ENCODE measurements around the gene CRP. TPM values are rescaled to one million over a fixed set of nuclear protein-coding genes. Genes with fewer than 3 reads are reported as not detected.
"Not testable (repeated sequence)": the region's sequence is repeated elsewhere in the genome, so short reads cannot be mapped to it uniquely, and the experiment has no call there.

The CRP gene
- total RNA-seq, 1 donor from 2014 or later = not detected

DNA sequence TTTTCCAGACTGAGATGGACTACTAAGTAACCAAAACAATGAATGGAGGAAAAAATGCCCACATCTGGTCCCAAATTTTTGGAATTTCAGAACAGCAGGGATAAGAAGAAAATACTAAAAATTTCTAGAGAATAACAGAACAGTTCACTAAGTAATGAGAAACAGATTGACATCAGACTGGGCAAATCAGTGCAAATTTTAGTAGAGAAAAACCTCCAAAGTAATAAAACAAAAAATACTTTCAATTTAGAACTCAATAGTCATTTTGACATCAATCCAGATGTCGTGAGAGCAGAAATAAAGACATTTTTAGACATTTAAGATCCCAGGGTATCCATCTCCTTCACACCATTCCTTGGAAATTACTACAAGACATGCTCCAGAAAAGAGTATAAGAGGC, 39.3 kb downstream of the CRP start:
- H3K4me1 ChIP-seq = no peaks in the 10 kb centered on the region

DNA sequence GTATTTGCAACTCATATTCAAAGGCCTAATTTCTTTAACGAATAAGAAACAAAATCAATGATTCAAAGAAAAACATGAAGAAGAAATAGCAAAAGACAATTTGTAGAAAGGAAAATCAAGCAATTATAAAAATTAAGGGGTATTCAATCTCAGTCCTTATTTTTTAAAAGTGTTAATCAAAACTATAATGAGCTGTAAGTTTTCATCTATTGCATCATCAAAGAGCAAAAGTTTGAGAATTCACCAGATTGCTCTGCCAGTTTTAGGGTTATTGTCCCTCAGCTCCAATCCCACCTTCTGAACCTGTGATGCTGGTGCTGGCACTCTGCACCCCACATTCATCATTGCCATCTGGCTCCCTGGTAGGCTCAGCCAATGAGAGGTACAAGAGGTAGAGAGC, 42.0 kb downstream of the CRP start:
- H3K4me3 ChIP-seq; H3K27me3 ChIP-seq (ENCODE audit: low read depth); intact Hi-C loops (cut with DNase I); ATAC-seq; H3K4me1 ChIP-seq; H3K27ac ChIP-seq; H3K36me3 ChIP-seq; DNase-seq; H3K9me3 ChIP-seq: not testable (repeated sequence)

More for the DNA sequence above, 39.3 kb downstream of the CRP start:
- Histone ChIP-seq H3K27me3 (ENCODE audit: low read depth) (no peaks in the 10 kb centered on the region), H3K4me3 (no peak overlapping the region), H3K36me3 (no peaks in the 10 kb centered on the region), H3K27ac (no peak overlapping the region), H3K9me3 (no peaks in the 10 kb centered on the region)
- intact Hi-C loops (cut with DNase I) = no loop called here
- DNase-seq (no peak), ATAC-seq (no peak)
- TF ChIP-seq, protein P1, sequence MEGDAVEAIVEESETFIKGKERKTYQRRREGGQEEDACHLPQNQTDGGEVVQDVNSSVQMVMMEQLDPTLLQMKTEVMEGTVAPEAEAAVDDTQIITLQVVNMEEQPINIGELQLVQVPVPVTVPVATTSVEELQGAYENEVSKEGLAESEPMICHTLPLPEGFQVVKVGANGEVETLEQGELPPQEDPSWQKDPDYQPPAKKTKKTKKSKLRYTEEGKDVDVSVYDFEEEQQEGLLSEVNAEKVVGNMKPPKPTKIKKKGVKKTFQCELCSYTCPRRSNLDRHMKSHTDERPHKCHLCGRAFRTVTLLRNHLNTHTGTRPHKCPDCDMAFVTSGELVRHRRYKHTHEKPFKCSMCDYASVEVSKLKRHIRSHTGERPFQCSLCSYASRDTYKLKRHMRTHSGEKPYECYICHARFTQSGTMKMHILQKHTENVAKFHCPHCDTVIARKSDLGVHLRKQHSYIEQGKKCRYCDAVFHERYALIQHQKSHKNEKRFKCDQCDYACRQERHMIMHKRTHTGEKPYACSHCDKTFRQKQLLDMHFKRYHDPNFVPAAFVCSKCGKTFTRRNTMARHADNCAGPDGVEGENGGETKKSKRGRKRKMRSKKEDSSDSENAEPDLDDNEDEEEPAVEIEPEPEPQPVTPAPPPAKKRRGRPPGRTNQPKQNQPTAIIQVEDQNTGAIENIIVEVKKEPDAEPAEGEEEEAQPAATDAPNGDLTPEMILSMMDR (IDR thresholded peaks at IDR 0.05) = no peak

DNA sequence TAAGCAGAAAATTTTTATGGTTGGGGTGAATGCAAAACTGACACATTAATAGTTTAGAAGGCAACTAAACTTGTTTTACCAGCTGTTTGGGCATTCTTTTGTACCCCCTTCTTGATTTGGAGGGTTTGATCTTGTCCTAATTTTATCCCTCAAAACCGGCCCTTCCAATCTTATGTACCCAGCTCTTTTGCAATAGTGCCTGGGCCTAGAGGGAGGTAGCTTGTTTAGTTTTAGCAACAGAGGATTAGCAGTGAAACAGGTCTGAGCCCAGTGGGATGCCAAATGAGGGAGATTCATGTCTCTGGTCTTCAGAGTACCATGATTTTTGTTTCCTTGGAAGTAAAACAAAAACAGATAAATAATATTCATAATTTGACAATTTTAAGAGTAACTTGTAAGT, 45.1 kb downstream of the CRP start:
- Histone ChIP-seq H3K4me1 (no peaks in the 10 kb centered on the region), H3K4me3 (no peak overlapping the region), H3K36me3 (no peaks in the 10 kb centered on the region), H3K27me3 (ENCODE audit: low read depth) (no peaks in the 10 kb centered on the region), H3K27ac (no peak overlapping the region), H3K9me3 (no peaks in the 10 kb centered on the region)
- ATAC-seq = no peak
- intact Hi-C loops (cut with DNase I) = no loop called here
- TF ChIP-seq, protein P1 (IDR thresholded peaks at IDR 0.05) = no peak
- no peak for DNase-seq

DNA sequence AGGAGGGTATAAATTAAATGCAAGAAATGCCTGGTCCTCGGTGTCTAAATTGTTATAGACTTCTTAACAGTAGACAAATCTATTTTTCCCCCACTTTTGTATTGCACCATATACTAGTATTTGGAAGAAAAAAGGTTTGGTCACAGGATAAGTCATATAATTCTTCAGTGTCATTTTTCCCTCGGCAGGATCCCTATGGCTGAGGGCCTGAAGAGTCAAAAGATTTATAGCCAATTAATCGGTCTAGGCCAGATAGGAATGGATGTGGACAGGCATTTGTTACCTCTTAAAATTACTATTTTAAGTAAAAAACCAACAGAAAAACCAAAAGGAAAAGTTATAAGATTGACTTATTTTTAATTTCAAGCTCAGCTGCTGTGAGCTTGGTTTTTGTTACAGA, 45.6 kb downstream of the CRP start:
- TF ChIP-seq, protein P1 (IDR thresholded peaks at IDR 0.05) = no peak
- Histone ChIP-seq H3K9me3 (peaks cover 5% of the 10 kb centered on the region), H3K4me3 (no peak overlapping the region), H3K36me3 (no peaks in the 10 kb centered on the region), H3K27me3 (ENCODE audit: low read depth) (no peaks in the 10 kb centered on the region), H3K27ac (no peak overlapping the region), H3K4me1 (no peaks in the 10 kb centered on the region)
- DNase-seq = no peak
- no peak for ATAC-seq
- intact Hi-C loops (cut with DNase I) = no loop called here

DNA sequence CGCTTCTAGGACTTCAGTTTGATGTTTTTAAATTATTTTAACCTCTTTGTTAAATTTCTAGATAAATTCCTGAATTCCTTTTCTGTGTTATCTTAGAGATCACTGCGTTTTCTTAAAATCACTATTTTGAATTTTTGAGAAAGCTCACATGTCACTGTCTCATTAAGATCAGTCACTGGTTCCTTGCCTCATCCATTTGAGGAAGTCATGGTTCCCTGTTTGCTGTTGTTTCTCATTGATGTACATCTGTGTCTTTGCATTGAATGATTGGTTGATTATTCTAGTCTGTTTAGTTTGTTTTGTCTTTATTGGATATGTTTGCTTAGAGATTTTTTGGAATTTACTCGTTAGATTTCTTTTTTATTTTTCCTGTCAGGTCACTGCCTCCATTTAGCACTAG, 50.1 kb downstream of the CRP start:
- H3K9me3 ChIP-seq = peaks cover 11% of the 10 kb centered on the region
- H3K27ac ChIP-seq = no peak overlapping the region
- intact Hi-C loops (cut with DNase I) = no loop called here
- no peaks in the 10 kb centered on the region for H3K36me3 ChIP-seq
- no peaks in the 10 kb centered on the region for H3K4me1 ChIP-seq
- TF ChIP-seq, protein P1 (IDR thresholded peaks at IDR 0.05) = no peak
- H3K4me3 ChIP-seq = no peak overlapping the region
- DNase-seq (no peak), ATAC-seq (no peak)
- H3K27me3 ChIP-seq (ENCODE audit: low read depth) = no peaks in the 10 kb centered on the region

DNA sequence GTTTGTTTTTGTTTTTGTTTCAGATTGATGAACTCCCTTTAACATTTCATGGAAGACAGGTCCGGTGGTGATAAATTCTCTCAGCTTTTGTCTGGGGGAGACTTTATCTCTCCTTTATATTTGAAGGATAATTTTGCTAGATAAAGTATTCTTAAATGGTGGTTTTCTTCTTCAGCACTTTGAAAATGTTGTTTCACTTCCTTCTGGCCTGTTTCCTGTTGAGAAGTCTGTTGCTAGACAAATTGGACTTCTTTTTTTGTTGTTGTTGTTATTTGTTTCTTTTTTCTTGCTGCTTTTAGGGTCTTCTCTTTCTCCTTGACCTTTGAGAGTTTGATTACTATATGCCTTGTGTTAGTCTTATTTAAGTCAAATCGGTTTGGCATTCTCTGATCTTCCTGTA, 50.8 kb downstream of the CRP start:
- no peak for ATAC-seq
- intact Hi-C loops (cut with DNase I) = no loop called here
- Histone ChIP-seq H3K36me3 (no peaks in the 10 kb centered on the region), H3K27ac (no peak overlapping the region), H3K27me3 (ENCODE audit: low read depth) (no peaks in the 10 kb centered on the region), H3K4me1 (no peaks in the 10 kb centered on the region), H3K4me3 (no peak overlapping the region), H3K9me3 (peaks cover 11% of the 10 kb centered on the region)
- DNase-seq = no peak
- TF ChIP-seq, protein P1 (IDR thresholded peaks at IDR 0.05) = no peak

Other genes starting within 250 kb of the CRP start
- gene OR10J5, start 178.6 kb downstream of the CRP start, total RNA-seq = not detected
- not detected for gene APCS, start 126.8 kb downstream of the CRP start, total RNA-seq
- 55.5 TPM for gene DUSP23, start 66.4 kb upstream of the CRP start, total RNA-seq
- gene FCRL6, start 87.8 kb upstream of the CRP start, total RNA-seq = 2.3 TPM
- gene SLAMF8, start 112.3 kb upstream of the CRP start, total RNA-seq = 51.2 TPM
- gene VSIG8, start 148.1 kb upstream of the CRP start, total RNA-seq = 0.35 TPM
- 10.2 TPM for gene CFAP45, start 185.6 kb upstream of the CRP start, total RNA-seq
- gene TAGLN2, start 210.9 kb upstream of the CRP start, total RNA-seq = 451 TPM
- gene IGSF9, start 231.0 kb upstream of the CRP start, total RNA-seq = 2.0 TPM
- not detected for gene SLAMF9, start 239.6 kb upstream of the CRP start, total RNA-seq